H9 (cell line): ENCODE results near the gene KANK4. TPM values are rescaled to one million over a fixed set of nuclear protein-coding genes. Genes with fewer than 3 reads are reported as not detected.

Source experiments
- DNase-seq: peaks from one replicate; pipeline ENCODE4 v3.0.0-alpha.2; 2017
- H2AFZ ChIP-seq: one replicate; pipeline ENCODE4 v1.6.1; 2013; ENCODE audit warnings: mild to moderate bottlenecking, low read length, control low read depth, moderate library complexity
- H2AK5ac ChIP-seq: 2 replicates; pipeline ENCODE4 v1.6.1; 2013; ENCODE audit warnings: low read length, control low read depth, mixed read lengths; ENCODE audit not compliant: insufficient read length
- H2BK120ac ChIP-seq: one replicate; pipeline ENCODE4 v1.6.1; 2013; ENCODE audit warnings: low read depth, mild to moderate bottlenecking, low read length, control low read depth, inconsistent platforms; ENCODE audit not compliant: poor library complexity, severe bottlenecking
- H2BK12ac ChIP-seq: 2 replicates; pipeline ENCODE4 v1.6.1; 2013; ENCODE audit warnings: low read length, control low read depth, mixed read lengths, low read depth; ENCODE audit not compliant: insufficient read length
- H2BK15ac ChIP-seq: 2 replicates; pipeline ENCODE4 v1.6.1; 2013; ENCODE audit warnings: low read depth, low read length, control low read depth
- H2BK20ac ChIP-seq: one replicate; pipeline ENCODE4 v1.6.1; 2013; ENCODE audit warnings: low read depth, mild to moderate bottlenecking, low read length, control low read depth, inconsistent platforms; ENCODE audit not compliant: poor library complexity, severe bottlenecking
- H2BK5ac ChIP-seq: 2 replicates; pipeline ENCODE4 v1.6.1; 2013; ENCODE audit warnings: low read length, control low read depth, mixed read lengths; ENCODE audit not compliant: insufficient read length
- H3K14ac ChIP-seq: 2 replicates; pipeline ENCODE4 v1.6.1; 2013; ENCODE audit warnings: low read length, control low read depth; ENCODE audit not compliant: insufficient read depth
- H3K18ac ChIP-seq: 2 replicates; pipeline ENCODE4 v1.6.1; 2013; ENCODE audit warnings: low read depth, mild to moderate bottlenecking, mixed read lengths, low read length, control low read depth; ENCODE audit not compliant: insufficient read length
- H3K23ac ChIP-seq: 2 replicates; pipeline ENCODE4 v1.6.1; 2013; ENCODE audit warnings: low read length, control low read depth, mixed read lengths, low read depth; ENCODE audit not compliant: insufficient read length
- H3K23me2 ChIP-seq: 2 replicates; pipeline ENCODE4 v1.6.1; 2013; ENCODE audit warnings: low read depth, mild to moderate bottlenecking, mixed read lengths, low read length, control low read depth; ENCODE audit not compliant: insufficient read length, poor library complexity, severe bottlenecking
- H3K27ac ChIP-seq: 2 replicates; pipeline ENCODE4 v1.5.1; 2013; ENCODE audit warnings: low read length, control low read depth, mixed read lengths, low read depth; ENCODE audit not compliant: insufficient read length
- H3K27me3 ChIP-seq: 2 replicates; pipeline ENCODE4 v1.6.1; 2013; ENCODE audit warnings: low read length, control low read depth, inconsistent platforms; ENCODE audit not compliant: insufficient read depth
- H3K4ac ChIP-seq: 2 replicates; pipeline ENCODE4 v1.6.1; 2013; ENCODE audit warnings: low read depth, mild to moderate bottlenecking, control low read depth, inconsistent platforms, low read length, moderate library complexity
- H3K4me1 ChIP-seq: 2 replicates; pipeline ENCODE4 v1.6.1; 2013; ENCODE audit warnings: low read length, control low read depth, inconsistent platforms; ENCODE audit not compliant: insufficient read depth
- H3K4me2 ChIP-seq: 2 replicates; pipeline ENCODE4 v1.6.1; 2013; ENCODE audit warnings: low read length, control low read depth, mixed read lengths; ENCODE audit not compliant: insufficient read length, insufficient read depth
- H3K56ac ChIP-seq: 2 replicates; pipeline ENCODE4 v1.6.1; 2013; ENCODE audit warnings: low read depth, mild to moderate bottlenecking, mixed read lengths, low read length, control low read depth; ENCODE audit not compliant: insufficient read length
- H3K79me1 ChIP-seq: 2 replicates; pipeline ENCODE4 v1.6.1; 2013; ENCODE audit warnings: low read depth, mild to moderate bottlenecking, moderate library complexity, low read length, control low read depth, inconsistent platforms; ENCODE audit not compliant: insufficient read depth, poor library complexity, severe bottlenecking
- H3K79me2 ChIP-seq: 2 replicates; pipeline ENCODE4 v1.6.1; 2013; ENCODE audit warnings: low read length, control low read depth, inconsistent platforms; ENCODE audit not compliant: insufficient read depth
- H3K9ac ChIP-seq: 2 replicates; pipeline ENCODE4 v1.6.1; 2013; ENCODE audit warnings: low read length, control low read depth, mixed read lengths; ENCODE audit not compliant: insufficient read length; ENCODE audit errors: extremely low read depth
- H3K9me3 ChIP-seq: one replicate; pipeline ENCODE4 v1.6.1; 2013; ENCODE audit warnings: low read depth, low read length, inconsistent platforms; ENCODE audit not compliant: control insufficient read depth
- H3T11ph ChIP-seq: one replicate; pipeline ENCODE4 v1.6.1; 2013; ENCODE audit warnings: mild to moderate bottlenecking, low read length, control low read depth, inconsistent platforms
- H4K20me1 ChIP-seq: one replicate; pipeline ENCODE4 v1.6.1; 2013; ENCODE audit not compliant: control insufficient read depth, insufficient read length, insufficient read depth
- H4K5ac ChIP-seq: 2 replicates; pipeline ENCODE4 v1.6.1; 2013; ENCODE audit warnings: low read depth, mild to moderate bottlenecking, mixed read lengths, low read length, control low read depth; ENCODE audit not compliant: insufficient read length
- H4K8ac ChIP-seq: replicated peaks from 2 replicates; pipeline ENCODE4 v1.6.1; 2013; ENCODE audit warnings: low read length, control low read depth, mixed read lengths, low read depth; ENCODE audit not compliant: insufficient read length
- H4K91ac ChIP-seq: 2 replicates; pipeline ENCODE4 v1.6.1; 2013; ENCODE audit warnings: low read depth, mild to moderate bottlenecking, moderate library complexity, mixed read lengths, low read length, control low read depth; ENCODE audit not compliant: insufficient read length
- H3K27ac Mint-ChIP-seq, 3 experiments: 2 replicates in 2 of 3; 3 replicates in 1 of 3; pipeline ENCODE4 v1.8.0; 2020 to 2021; ENCODE audit warnings: mixed read lengths in 3 of 3, mild to moderate bottlenecking in 1 of 3, moderate library complexity in 1 of 3
- H3K27me3 Mint-ChIP-seq: 2 replicates; pipeline ENCODE4 v1.8.0; 2021; ENCODE audit warnings: low read depth, mild to moderate bottlenecking, moderate library complexity, mixed read lengths
- H3K36me3 Mint-ChIP-seq, 3 experiments: 2 replicates in 2 of 3; 3 replicates in 1 of 3; pipeline ENCODE4 v1.8.0; 2020 to 2021; ENCODE audit warnings: low read depth in 3 of 3, mixed read lengths in 3 of 3; ENCODE audit not compliant: insufficient read depth in 1 of 3
- H3K4me1 Mint-ChIP-seq, 2 experiments: 2 replicates each; pipeline ENCODE4 v1.8.0; 2020; ENCODE audit warnings: mixed read lengths in 2 of 2
- H3K4me3 Mint-ChIP-seq, 2 experiments: 2 replicates in 1 of 2; 3 replicates in 1 of 2; pipeline ENCODE4 v1.8.0; 2020 to 2021; ENCODE audit warnings: mild to moderate bottlenecking in 2 of 2, mixed read lengths in 2 of 2, moderate library complexity in 1 of 2
- H3K9me3 Mint-ChIP-seq, 2 experiments: 2 replicates in 1 of 2; 3 replicates in 1 of 2; pipeline ENCODE4 v1.8.0; 2020; ENCODE audit warnings: mild to moderate bottlenecking in 2 of 2, mixed read lengths in 2 of 2, moderate library complexity in 1 of 2
- CTCF ChIP-seq: fragments of 200-600 bp; sonication (generic); conservative IDR thresholded peaks from 3 replicates; pipeline ENCODE4 v1.8.0; 2021; ENCODE audit warnings: antibody characterized with exemption, mild to moderate bottlenecking
- WGBS: extraction: QIAGEN DNeasy Blood & Tissue Kit; methylation state at CpG from one replicate; pipeline ENCODE4 v1.1.7; 2013; ENCODE audit warnings: missing lambda C conversion rate, low lambda C conversion rate, mixed read lengths; ENCODE audit not compliant: insufficient read length; ENCODE audit errors: extremely low coverage; 5-methylcytosine and 5-hydroxymethylcytosine counted together
- total RNA-seq: library from RNA; stranded (reverse); gene quantifications from 2 replicates; pipeline ENCODE4 v1.2.1, GENCODE V29; 2021

The KANK4 gene
- total RNA-seq, 1 experiment from 2014 or later = 0.15 TPM

- Mint-ChIP-seq H3K27ac (no peak overlapping the region; a peak in 1 of 7 replicates), H3K4me3 (no peak overlapping the region), H3K27me3 (no peaks in the 10 kb centered on the region), H3K9me3 (peaks cover 3 to 4% of the 10 kb centered on the region in 2 experiments; a peak in 4 of 5 replicates), H3K4me1 (peaks cover 29 to 44% of the 10 kb centered on the region in 2 experiments), H3K36me3 (peaks cover 0 to under 1% (median under 1%) of the 10 kb centered on the region in 3 experiments; a peak in 4 of 7 replicates)
- no peak overlapping the region for H3K4ac ChIP-seq
- no peak overlapping the region for H4K91ac ChIP-seq
- H3T11ph ChIP-seq = no peak overlapping the region
- H2BK120ac ChIP-seq = no peak overlapping the region
- no peak overlapping the region for H2AK5ac ChIP-seq
- H2AFZ ChIP-seq = no peak overlapping the region
- H2BK12ac ChIP-seq = no peak overlapping the region
- H4K20me1 ChIP-seq = no peaks in the 10 kb centered on the region
- H4K5ac ChIP-seq = no peak overlapping the region
- H3K79me1 ChIP-seq = no peaks in the 10 kb centered on the region
- H3K9me3 ChIP-seq = no peaks in the 10 kb centered on the region
- no peak overlapping the region for H3K4me2 ChIP-seq
- no peak overlapping the region for H3K9ac ChIP-seq
- no peak overlapping the region for H3K18ac ChIP-seq
- WGBS = no CpG with 5 or more reads among the region's 9 CpGs
- H2BK20ac ChIP-seq = no peak overlapping the region
- no peak overlapping the region for H2BK5ac ChIP-seq
- no peaks in the 10 kb centered on the region for H3K79me2 ChIP-seq
- H2BK15ac ChIP-seq = no peak overlapping the region
- no peak overlapping the region for H4K8ac ChIP-seq
- DNase-seq = no peak
- no peak overlapping the region for H3K14ac ChIP-seq
- H3K23me2 ChIP-seq = no peaks in the 10 kb centered on the region
- H3K23ac ChIP-seq = no peak overlapping the region
- no peak overlapping the region for H3K27ac ChIP-seq
- no peaks in the 10 kb centered on the region for H3K27me3 ChIP-seq
- H3K56ac ChIP-seq = no peak overlapping the region
- H3K4me1 ChIP-seq = peaks cover 3% of the 10 kb centered on the region; the same call in 1 of the 2 replicates
- no peak for TF ChIP-seq CTCF
Measured at GRCh38 chr1:62238507-62238906, 80.7 kb downstream of the KANK4 start.
